Measurements from ENCODE around the gene JAKMIP2.

Gene JAKMIP2

DNA sequence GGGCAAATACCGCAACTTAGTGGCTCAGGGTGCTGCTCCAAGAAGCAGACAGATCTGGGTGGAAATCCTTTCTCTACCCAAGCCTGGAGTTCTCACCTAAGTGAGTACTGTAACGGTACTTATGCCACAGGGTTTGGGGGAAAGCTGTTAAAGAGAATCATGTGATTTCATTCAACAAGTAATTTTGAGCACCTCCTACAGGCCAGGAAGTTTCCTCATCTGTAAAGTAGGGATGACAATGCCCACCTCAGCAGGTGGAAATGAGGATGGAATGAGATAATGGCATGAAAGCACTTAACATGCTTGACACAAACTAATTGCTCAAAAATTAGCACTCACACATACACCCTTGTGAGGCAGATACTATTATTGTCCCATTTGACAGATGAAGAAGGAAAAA is 114.1 kb downstream of the JAKMIP2 start:
- ATAC-seq = no peak
- TF ChIP-seq ARNTL (CRISPR knock-in tag; IDR thresholded peaks at IDR 0.05; ENCODE audit: borderline replicate concordance, low read depth) (no peak), CSDC2 (CRISPR knock-in tag; IDR thresholded peaks at IDR 0.05) (no peak)

DNA sequence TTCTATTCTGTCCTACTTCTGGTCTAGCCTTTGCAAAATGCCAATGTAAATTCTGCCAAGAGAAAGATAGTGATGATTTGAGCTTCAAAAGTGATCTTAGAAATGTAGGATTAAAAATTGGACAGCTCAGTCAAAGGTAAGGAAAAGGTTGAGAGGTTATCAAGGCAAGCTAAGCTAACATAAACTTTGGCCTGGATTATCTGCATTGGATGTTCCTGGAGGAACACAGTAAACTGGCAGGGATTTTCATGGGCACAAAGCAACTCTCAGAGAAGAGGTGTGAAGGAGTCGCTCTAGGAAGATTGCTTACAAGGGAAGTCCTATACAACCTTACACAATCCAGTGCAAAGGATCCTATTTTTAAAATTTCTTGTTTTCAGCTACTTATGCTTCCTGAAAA is 115.2 kb downstream of the JAKMIP2 start:
- no peak for TF ChIP-seq ZFP30 (CRISPR knock-in tag; IDR thresholded peaks at IDR 0.05)
- TF ChIP-seq, protein P1, sequence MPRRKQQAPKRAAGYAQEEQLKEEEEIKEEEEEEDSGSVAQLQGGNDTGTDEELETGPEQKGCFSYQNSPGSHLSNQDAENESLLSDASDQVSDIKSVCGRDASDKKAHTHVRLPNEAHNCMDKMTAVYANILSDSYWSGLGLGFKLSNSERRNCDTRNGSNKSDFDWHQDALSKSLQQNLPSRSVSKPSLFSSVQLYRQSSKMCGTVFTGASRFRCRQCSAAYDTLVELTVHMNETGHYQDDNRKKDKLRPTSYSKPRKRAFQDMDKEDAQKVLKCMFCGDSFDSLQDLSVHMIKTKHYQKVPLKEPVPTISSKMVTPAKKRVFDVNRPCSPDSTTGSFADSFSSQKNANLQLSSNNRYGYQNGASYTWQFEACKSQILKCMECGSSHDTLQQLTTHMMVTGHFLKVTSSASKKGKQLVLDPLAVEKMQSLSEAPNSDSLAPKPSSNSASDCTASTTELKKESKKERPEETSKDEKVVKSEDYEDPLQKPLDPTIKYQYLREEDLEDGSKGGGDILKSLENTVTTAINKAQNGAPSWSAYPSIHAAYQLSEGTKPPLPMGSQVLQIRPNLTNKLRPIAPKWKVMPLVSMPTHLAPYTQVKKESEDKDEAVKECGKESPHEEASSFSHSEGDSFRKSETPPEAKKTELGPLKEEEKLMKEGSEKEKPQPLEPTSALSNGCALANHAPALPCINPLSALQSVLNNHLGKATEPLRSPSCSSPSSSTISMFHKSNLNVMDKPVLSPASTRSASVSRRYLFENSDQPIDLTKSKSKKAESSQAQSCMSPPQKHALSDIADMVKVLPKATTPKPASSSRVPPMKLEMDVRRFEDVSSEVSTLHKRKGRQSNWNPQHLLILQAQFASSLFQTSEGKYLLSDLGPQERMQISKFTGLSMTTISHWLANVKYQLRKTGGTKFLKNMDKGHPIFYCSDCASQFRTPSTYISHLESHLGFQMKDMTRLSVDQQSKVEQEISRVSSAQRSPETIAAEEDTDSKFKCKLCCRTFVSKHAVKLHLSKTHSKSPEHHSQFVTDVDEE (CRISPR knock-in tag; IDR thresholded peaks at IDR 0.05) = no peak
- no peak for TF ChIP-seq BACH2 (CRISPR knock-in tag; IDR thresholded peaks at IDR 0.05; ENCODE audit: borderline replicate concordance)
- TF ChIP-seq OSR1 (CRISPR knock-in tag; IDR thresholded peaks at IDR 0.05) = no peak
- no peak for TF ChIP-seq PPARA (CRISPR knock-in tag; IDR thresholded peaks at IDR 0.05; ENCODE audit: borderline replicate concordance)
- no peak for TF ChIP-seq RARB (CRISPR knock-in tag; IDR thresholded peaks at IDR 0.05)
- ATAC-seq = no peak

DNA sequence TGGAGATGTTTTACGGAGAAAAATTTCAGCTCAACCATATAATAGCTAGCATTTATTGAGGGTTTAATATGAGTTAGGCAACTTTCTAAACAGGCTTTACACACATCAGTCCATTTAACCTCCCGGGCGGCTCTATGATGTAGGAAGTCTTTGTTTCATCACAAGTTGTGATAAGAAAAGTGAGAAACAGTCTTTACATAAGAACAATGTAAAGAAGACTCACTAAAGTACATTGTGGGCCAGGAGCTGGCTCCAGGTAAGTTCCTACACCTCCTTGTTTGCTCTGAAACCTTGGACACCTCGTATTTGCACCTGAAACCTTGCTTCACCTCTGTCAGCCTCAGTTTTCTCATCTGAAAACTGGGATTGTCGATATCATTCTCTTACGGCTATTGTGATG is 116.1 kb downstream of the JAKMIP2 start:
- TF ChIP-seq TOX (CRISPR knock-in tag; IDR thresholded peaks at IDR 0.05; ENCODE audit: borderline replicate concordance) (no peak), ZNF70 (CRISPR knock-in tag; IDR thresholded peaks at IDR 0.05) (no peak), ARNTL (CRISPR knock-in tag; IDR thresholded peaks at IDR 0.05; ENCODE audit: borderline replicate concordance, low read depth) (no peak), PPARA (CRISPR knock-in tag; IDR thresholded peaks at IDR 0.05; ENCODE audit: borderline replicate concordance) (no peak), ZFP3 (CRISPR knock-in tag; IDR thresholded peaks at IDR 0.05) (no peak)

DNA sequence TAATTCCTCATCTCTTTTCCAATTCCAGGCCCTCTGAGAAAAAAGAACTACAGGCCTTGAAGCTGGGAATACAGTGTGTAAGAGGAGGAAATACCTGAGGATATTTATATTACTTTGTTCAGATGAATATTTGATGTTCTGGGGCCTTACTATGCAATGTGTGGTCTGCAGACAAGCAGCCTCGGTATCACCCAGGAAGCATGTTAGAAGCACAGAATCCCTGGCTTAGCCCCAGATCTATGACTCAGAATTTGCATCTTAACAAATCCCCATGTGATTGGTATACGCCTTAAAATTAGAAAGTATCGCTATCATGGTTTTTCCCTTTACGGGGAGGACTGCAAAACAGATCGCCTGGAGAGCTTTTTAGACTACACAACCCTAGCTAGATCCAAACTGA is 121.0 kb downstream of the JAKMIP2 start:
- TF ChIP-seq, protein P2, sequence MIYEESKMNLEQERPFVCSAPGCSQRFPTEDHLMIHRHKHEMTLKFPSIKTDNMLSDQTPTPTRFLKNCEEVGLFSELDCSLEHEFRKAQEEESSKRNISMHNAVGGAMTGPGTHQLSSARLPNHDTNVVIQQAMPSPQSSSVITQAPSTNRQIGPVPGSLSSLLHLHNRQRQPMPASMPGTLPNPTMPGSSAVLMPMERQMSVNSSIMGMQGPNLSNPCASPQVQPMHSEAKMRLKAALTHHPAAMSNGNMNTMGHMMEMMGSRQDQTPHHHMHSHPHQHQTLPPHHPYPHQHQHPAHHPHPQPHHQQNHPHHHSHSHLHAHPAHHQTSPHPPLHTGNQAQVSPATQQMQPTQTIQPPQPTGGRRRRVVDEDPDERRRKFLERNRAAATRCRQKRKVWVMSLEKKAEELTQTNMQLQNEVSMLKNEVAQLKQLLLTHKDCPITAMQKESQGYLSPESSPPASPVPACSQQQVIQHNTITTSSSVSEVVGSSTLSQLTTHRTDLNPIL (CRISPR knock-in tag; IDR thresholded peaks at IDR 0.05; ENCODE audit: low read depth) = no peak
- TF ChIP-seq TCF4 (CRISPR knock-in tag; IDR thresholded peaks at IDR 0.05; ENCODE audit: borderline replicate concordance) = no peak
- TF ChIP-seq ZC3H10 (CRISPR knock-in tag; IDR thresholded peaks at IDR 0.05) = no peak
- no peak for TF ChIP-seq GLIS3 (CRISPR knock-in tag; IDR thresholded peaks at IDR 0.05)
- TF ChIP-seq, protein P3, sequence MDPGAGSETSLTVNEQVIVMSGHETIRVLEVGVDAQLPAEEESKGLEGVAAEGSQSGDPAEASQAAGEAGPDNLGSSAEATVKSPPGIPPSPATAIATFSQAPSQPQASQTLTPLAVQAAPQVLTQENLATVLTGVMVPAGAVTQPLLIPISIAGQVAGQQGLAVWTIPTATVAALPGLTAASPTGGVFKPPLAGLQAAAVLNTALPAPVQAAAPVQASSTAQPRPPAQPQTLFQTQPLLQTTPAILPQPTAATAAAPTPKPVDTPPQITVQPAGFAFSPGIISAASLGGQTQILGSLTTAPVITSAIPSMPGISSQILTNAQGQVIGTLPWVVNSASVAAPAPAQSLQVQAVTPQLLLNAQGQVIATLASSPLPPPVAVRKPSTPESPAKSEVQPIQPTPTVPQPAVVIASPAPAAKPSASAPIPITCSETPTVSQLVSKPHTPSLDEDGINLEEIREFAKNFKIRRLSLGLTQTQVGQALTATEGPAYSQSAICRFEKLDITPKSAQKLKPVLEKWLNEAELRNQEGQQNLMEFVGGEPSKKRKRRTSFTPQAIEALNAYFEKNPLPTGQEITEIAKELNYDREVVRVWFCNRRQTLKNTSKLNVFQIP (CRISPR knock-in tag; IDR thresholded peaks at IDR 0.05; ENCODE audit: borderline replicate concordance, low read depth) = no peak
- TF ChIP-seq, protein P1 (CRISPR knock-in tag; IDR thresholded peaks at IDR 0.05) = no peak
- no peak for TF ChIP-seq RARB (CRISPR knock-in tag; IDR thresholded peaks at IDR 0.05)
- no peak for TF ChIP-seq ESRRG (CRISPR knock-in tag; IDR thresholded peaks at IDR 0.05)
- no peak for TF ChIP-seq ZFP30 (CRISPR knock-in tag; IDR thresholded peaks at IDR 0.05)
- no peak for TF ChIP-seq CSDC2 (CRISPR knock-in tag; IDR thresholded peaks at IDR 0.05)
- no peak for TF ChIP-seq BACH2 (CRISPR knock-in tag; IDR thresholded peaks at IDR 0.05; ENCODE audit: borderline replicate concordance)
- TF ChIP-seq, protein P4, sequence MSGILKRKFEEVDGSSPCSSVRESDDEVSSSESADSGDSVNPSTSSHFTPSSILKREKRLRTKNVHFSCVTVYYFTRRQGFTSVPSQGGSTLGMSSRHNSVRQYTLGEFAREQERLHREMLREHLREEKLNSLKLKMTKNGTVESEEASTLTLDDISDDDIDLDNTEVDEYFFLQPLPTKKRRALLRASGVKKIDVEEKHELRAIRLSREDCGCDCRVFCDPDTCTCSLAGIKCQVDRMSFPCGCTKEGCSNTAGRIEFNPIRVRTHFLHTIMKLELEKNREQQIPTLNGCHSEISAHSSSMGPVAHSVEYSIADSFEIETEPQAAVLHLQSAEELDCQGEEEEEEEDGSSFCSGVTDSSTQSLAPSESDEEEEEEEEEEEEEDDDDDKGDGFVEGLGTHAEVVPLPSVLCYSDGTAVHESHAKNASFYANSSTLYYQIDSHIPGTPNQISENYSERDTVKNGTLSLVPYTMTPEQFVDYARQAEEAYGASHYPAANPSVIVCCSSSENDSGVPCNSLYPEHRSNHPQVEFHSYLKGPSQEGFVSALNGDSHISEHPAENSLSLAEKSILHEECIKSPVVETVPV (CRISPR knock-in tag; IDR thresholded peaks at IDR 0.05) = no peak
- no peak for TF ChIP-seq SNAI2 (CRISPR knock-in tag; IDR thresholded peaks at IDR 0.05)
- no peak for TF ChIP-seq ZFP3 (CRISPR knock-in tag; IDR thresholded peaks at IDR 0.05)
- no peak for TF ChIP-seq TOX (CRISPR knock-in tag; IDR thresholded peaks at IDR 0.05; ENCODE audit: borderline replicate concordance)
- no peak for TF ChIP-seq ZNF8 (CRISPR knock-in tag; IDR thresholded peaks at IDR 0.05)
- no peak for TF ChIP-seq ISL1 (CRISPR knock-in tag; IDR thresholded peaks at IDR 0.05)
- ATAC-seq = no peak

More for the DNA sequence above, 116.1 kb downstream of the JAKMIP2 start:
- ATAC-seq = no peak

All from SK-N-SH treated with all-trans-retinoic acid at 6 μM for 48 hours (cell line).